K562 (cell line): ENCODE measurements around the gene TP53I3. TPM values are rescaled to one million over a fixed set of nuclear protein-coding genes. Genes with fewer than 3 reads are reported as not detected.

Experiments
- ARID2 ChIP-seq: fragments of 450-650 bp; IDR thresholded peaks from 2 replicates; pipeline ENCODE4 v1.6.1; 2017; ENCODE audit warnings: antibody characterized with exemption, mild to moderate bottlenecking
- DPF2 ChIP-seq: fragments of 450-650 bp; IDR thresholded peaks from 2 replicates; pipeline ENCODE4 v1.6.1; 2016
- GTF2A2 ChIP-seq: IDR thresholded peaks from 2 replicates; pipeline ENCODE4 v1.6.1; 2016; ENCODE audit warnings: mild to moderate bottlenecking, missing genetic modification characterization, missing compliant biosample characterization
- NR4A1 ChIP-seq, 2 experiments: fragments of 250-450 bp in 1 of 2; fragments of 450-650 bp in 1 of 2; sonication (Bioruptor Pico) in 1 of 2; IDR thresholded peaks; 2 replicates each; pipeline versions ENCODE4 v1.4.0 to v1.6.1; 2016 to 2020; ENCODE audit warnings: mild to moderate bottlenecking in 2 of 2, missing compliant biosample characterization in 1 of 2, missing genetic modification characterization in 1 of 2, moderate library complexity in 1 of 2
- PRDM10 ChIP-seq: fragments of 450-650 bp; IDR thresholded peaks from 2 replicates; pipeline ENCODE4 v1.6.1; 2018; ENCODE audit not compliant: partially characterized antibody
- RBM39 ChIP-seq: fragments of 200-400 bp; formaldehyde crosslinking; optimal IDR thresholded peaks from 2 replicates; pipeline ENCODE3; 2018; ENCODE audit warnings: low read depth, low read length
- RHOXF2B ChIP-seq: fragments of 250-450 bp; sonication (Bioruptor Pico); conservative IDR thresholded peaks from 2 replicates; pipeline ENCODE4 v1.5.1; 2021
- SMAD4 ChIP-seq: fragments of 250-450 bp; sonication (Bioruptor Pico); conservative IDR thresholded peaks from 2 replicates; pipeline ENCODE4 v1.8.0; 2021; ENCODE audit warnings: inconsistent platforms, mild to moderate bottlenecking, moderate library complexity
- SPI1 ChIP-seq: IDR thresholded peaks from 2 replicates; pipeline ENCODE4 v1.6.1; 2011; ENCODE audit warnings: low read depth, low read length, control low read depth, borderline replicate concordance
- TCFL5 ChIP-seq: fragments of 250-450 bp; sonication (Bioruptor Pico); conservative IDR thresholded peaks from 2 replicates; pipeline ENCODE4 v1.6.1; 2021; ENCODE audit warnings: mild to moderate bottlenecking, moderate library complexity, matching md5 sums
- XRCC3 ChIP-seq: fragments of 450-650 bp; IDR thresholded peaks from 2 replicates; pipeline ENCODE4 v1.6.1; 2017; ENCODE audit warnings: mild to moderate bottlenecking, moderate library complexity
- ZFX ChIP-seq: sonication (generic); formaldehyde crosslinking; IDR thresholded peaks from 2 replicates; pipeline ENCODE4 v1.8.0; 2022; ENCODE audit warnings: mild to moderate bottlenecking, missing genetic modification reagents, moderate library complexity
- ZNF3 ChIP-seq: fragments of 250-450 bp; sonication (Bioruptor Pico); IDR thresholded peaks from 2 replicates; pipeline ENCODE4 v1.5.0; 2021; ENCODE audit warnings: mild to moderate bottlenecking, moderate library complexity
- ZNF778 ChIP-seq: fragments of 450-650 bp; formaldehyde crosslinking; IDR thresholded peaks from 2 replicates; pipeline ENCODE4 v1.4.0; 2020; ENCODE audit warnings: mild to moderate bottlenecking, moderate library complexity
- ZSCAN29 ChIP-seq: fragments of 450-650 bp; IDR thresholded peaks from 2 replicates; pipeline ENCODE4 v1.6.1; 2017
- ZZZ3 ChIP-seq: fragments of 450-650 bp; IDR thresholded peaks from 2 replicates; pipeline ENCODE4 v1.6.1; 2016; ENCODE audit warnings: antibody characterized with exemption, mild to moderate bottlenecking, moderate library complexity
- polyA plus RNA-seq, 8 experiments: library from polyadenylated mRNA; depleted of rRNA in 4 of 8; stranded (reverse) in 5 of 8; unstranded in 3 of 8; fragments of >200 nt; fragmentation: Nextera tagmentation in 2 of 8; fragmentation: Illumina TruSeq in 1 of 8; extraction: Ambion mirVana in 2 of 8; extraction: Trizol in 1 of 8; gene quantifications; 2 replicates each; pipeline versions ENCODE4 v1.2.1 to v1.2.3, GENCODE V29; 2011 to 2014; ENCODE audit warnings: inconsistent platforms in 1 of 8, missing spikeins in 1 of 8
- total RNA-seq, 7 experiments: library from RNA; depleted of rRNA in 6 of 7; stranded (reverse); fragments of >200 nt in 6 of 7; fragmentation: Illumina TruSeq in 2 of 7; extraction: Trizol in 2 of 7; gene quantifications; 2 replicates each; pipeline versions ENCODE4 v1.2.1 to v1.2.3, GENCODE V29; 2011 to 2021; ENCODE audit warnings: low replicate concordance in 1 of 7
- TF ChIP-seq, protein P1 (sequence below): fragments of 450-650 bp; formaldehyde crosslinking; IDR thresholded peaks from 2 replicates; pipeline ENCODE4 v1.4.0; 2020; ENCODE audit warnings: mild to moderate bottlenecking, moderate library complexity
- TF ChIP-seq, protein P2 (sequence below): fragments of 200-800 bp; sonication (Bioruptor generic); IDR thresholded peaks from 2 replicates; pipeline ENCODE4 v1.6.1; 2017; ENCODE audit warnings: missing genetic modification characterization, missing compliant biosample characterization
- TF ChIP-seq, protein P3 (sequence below): fragments of 250-450 bp; sonication (Bioruptor Pico); IDR thresholded peaks from 2 replicates; pipeline ENCODE4 v1.6.1; 2021; ENCODE audit warnings: mild to moderate bottlenecking
- TF ChIP-seq, protein P4 (sequence below): conservative IDR thresholded peaks from 2 replicates; pipeline ENCODE4 v1.6.1; 2011; ENCODE audit warnings: low read depth, mild to moderate bottlenecking, low read length; ENCODE audit not compliant: control insufficient read depth

The TP53I3 gene
- total and polyA plus RNA-seq, 9 of the 15 experiments (the other 6 are each of a cell fraction or from before 2014, with no cell fraction given) = 0.65 to 9.5 (median 5.6) TPM

GRCh38 chr2:24084386-24085199, at the start of gene TP53I3 (continued):
- TF ChIP-seq PRDM10 (peak; percentile 96), XRCC3 (no peak), SPI1 (0 out of 2 replicates have a peak, but pooled peaks have one; percentile 2), ZNF778 (no peak), ZFX (CRISPR knock-in tag) (peak; percentile 91), ZSCAN29 (no peak), ARID2 (0 out of 2 replicates have a peak, but pooled peaks have one; percentile 61), ZNF3 (CRISPR knock-in tag) (no peak), RBM39 (peak; percentile 16), GTF2A2 (tag) (no peak), ZZZ3 (peak; percentile 89), NR4A1 (CRISPR knock-in tag; IDR thresholded peaks at IDR 0.05) (no peak), NR4A1 (tag; IDR thresholded peaks at IDR 0.05) (peak; percentile 22; the same call in 1 of the 2 replicates), DPF2 (peak; percentile 38; the same call in 1 of the 2 replicates), RHOXF2B (CRISPR knock-in tag) (no peak), SMAD4 (CRISPR knock-in tag) (peak; percentile 74), TCFL5 (CRISPR knock-in tag) (no peak)
- TF ChIP-seq, protein P1, sequence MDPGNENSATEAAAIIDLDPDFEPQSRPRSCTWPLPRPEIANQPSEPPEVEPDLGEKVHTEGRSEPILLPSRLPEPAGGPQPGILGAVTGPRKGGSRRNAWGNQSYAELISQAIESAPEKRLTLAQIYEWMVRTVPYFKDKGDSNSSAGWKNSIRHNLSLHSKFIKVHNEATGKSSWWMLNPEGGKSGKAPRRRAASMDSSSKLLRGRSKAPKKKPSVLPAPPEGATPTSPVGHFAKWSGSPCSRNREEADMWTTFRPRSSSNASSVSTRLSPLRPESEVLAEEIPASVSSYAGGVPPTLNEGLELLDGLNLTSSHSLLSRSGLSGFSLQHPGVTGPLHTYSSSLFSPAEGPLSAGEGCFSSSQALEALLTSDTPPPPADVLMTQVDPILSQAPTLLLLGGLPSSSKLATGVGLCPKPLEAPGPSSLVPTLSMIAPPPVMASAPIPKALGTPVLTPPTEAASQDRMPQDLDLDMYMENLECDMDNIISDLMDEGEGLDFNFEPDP (CRISPR knock-in tag) = 0 out of 2 replicates have a peak, but pooled peaks have one; percentile 27
- TF ChIP-seq, protein P2, sequence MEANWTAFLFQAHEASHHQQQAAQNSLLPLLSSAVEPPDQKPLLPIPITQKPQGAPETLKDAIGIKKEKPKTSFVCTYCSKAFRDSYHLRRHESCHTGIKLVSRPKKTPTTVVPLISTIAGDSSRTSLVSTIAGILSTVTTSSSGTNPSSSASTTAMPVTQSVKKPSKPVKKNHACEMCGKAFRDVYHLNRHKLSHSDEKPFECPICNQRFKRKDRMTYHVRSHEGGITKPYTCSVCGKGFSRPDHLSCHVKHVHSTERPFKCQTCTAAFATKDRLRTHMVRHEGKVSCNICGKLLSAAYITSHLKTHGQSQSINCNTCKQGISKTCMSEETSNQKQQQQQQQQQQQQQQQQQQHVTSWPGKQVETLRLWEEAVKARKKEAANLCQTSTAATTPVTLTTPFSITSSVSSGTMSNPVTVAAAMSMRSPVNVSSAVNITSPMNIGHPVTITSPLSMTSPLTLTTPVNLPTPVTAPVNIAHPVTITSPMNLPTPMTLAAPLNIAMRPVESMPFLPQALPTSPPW = peak; percentile 63
- TF ChIP-seq, protein P3, sequence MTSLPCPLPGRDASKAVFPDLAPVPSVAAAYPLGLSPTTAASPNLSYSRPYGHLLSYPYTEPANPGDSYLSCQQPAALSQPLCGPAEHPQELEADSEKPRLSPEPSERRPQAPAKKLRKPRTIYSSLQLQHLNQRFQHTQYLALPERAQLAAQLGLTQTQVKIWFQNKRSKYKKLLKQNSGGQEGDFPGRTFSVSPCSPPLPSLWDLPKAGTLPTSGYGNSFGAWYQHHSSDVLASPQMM (CRISPR knock-in tag) = no peak
- TF ChIP-seq, protein P4, sequence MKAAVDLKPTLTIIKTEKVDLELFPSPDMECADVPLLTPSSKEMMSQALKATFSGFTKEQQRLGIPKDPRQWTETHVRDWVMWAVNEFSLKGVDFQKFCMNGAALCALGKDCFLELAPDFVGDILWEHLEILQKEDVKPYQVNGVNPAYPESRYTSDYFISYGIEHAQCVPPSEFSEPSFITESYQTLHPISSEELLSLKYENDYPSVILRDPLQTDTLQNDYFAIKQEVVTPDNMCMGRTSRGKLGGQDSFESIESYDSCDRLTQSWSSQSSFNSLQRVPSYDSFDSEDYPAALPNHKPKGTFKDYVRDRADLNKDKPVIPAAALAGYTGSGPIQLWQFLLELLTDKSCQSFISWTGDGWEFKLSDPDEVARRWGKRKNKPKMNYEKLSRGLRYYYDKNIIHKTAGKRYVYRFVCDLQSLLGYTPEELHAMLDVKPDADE = no peak
